T-helper 2 cell treated with Interferon-gamma antibody and Interleukin-4, amounts not matched to agents 5 μg/mL and 100 μg/mL, for 36 hours (primary cell): ENCODE data around the gene MRNIP.

Source experiments
- DNase-seq: peaks from one replicate; pipeline ENCODE4 v3.0.0; 2021; ENCODE audit warnings: low spot score
- H3K27ac Mint-ChIP-seq: one replicate; pipeline ENCODE4 v1.8.0; 2021; ENCODE audit warnings: mild to moderate bottlenecking, mixed read lengths
- H3K27me3 Mint-ChIP-seq: one replicate; pipeline ENCODE4 v1.8.0; 2021; ENCODE audit warnings: low read depth, mixed read lengths
- H3K36me3 Mint-ChIP-seq: one replicate; pipeline ENCODE4 v1.8.0; 2021; ENCODE audit warnings: low read depth, mixed read lengths
- H3K4me1 Mint-ChIP-seq: one replicate; pipeline ENCODE4 v1.8.0; 2021; ENCODE audit warnings: low read depth, mixed read lengths
- H3K4me3 Mint-ChIP-seq: one replicate; pipeline ENCODE4 v1.8.0; 2022; ENCODE audit warnings: mild to moderate bottlenecking, moderate library complexity, mixed read lengths
- H3K9me3 Mint-ChIP-seq: one replicate; pipeline ENCODE4 v1.8.0; 2021; ENCODE audit warnings: mixed read lengths

The MRNIP gene

DNA sequence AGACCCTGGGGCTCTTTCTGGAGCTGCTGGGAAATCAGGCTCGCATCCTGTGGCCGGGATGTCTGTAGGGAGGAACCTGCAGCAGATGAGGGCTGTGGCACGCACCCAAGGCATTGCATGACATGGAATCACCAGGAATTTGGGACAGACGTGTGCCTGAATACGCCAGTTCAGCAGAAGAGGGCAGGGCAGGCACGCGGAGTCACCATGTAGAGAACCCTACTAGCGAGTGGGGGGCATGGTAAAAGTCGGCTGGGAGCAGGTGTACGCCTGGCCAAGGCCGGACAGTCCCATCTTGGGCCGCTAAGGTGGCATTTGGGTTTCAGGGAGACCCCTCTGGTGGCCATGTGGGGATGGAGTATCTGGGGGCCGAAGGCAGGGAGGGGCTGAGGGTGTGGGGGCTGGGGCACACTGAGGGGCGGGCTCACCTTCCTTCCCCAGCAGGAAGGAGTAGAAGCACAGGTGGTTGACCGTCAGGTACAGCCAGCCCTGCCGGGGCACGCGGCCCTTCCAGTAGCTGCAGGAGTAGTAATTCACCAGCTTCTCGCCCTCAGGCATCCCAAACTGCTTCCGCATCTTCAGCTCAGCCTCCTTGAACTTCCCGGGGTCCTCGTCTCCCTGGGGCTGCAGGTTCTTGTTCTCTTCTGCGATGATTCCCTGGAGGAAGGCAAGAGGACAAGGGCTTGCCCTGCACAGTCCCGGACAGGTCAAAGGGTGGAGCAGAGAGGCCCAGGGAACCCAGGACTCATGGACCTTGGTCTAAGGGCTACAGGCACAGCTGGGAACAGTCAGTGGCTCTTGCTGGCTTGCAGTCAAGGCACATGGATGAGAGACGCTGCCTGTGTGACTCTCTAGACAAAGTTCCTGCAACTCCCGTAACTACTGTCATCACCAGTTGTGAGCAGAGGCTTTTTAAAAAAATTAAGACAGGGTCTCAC, 35.6 kb upstream of the MRNIP start:
- H3K36me3 Mint-ChIP-seq = peaks cover 29% of the 10 kb centered on the region
- H3K27ac Mint-ChIP-seq = no peak overlapping the region
- H3K4me1 Mint-ChIP-seq = peaks cover 2% of the 10 kb centered on the region
- no peaks in the 10 kb centered on the region for H3K9me3 Mint-ChIP-seq
- H3K27me3 Mint-ChIP-seq = no peaks in the 10 kb centered on the region
- no peak for DNase-seq
- H3K4me3 Mint-ChIP-seq = no peak overlapping the region

DNA sequence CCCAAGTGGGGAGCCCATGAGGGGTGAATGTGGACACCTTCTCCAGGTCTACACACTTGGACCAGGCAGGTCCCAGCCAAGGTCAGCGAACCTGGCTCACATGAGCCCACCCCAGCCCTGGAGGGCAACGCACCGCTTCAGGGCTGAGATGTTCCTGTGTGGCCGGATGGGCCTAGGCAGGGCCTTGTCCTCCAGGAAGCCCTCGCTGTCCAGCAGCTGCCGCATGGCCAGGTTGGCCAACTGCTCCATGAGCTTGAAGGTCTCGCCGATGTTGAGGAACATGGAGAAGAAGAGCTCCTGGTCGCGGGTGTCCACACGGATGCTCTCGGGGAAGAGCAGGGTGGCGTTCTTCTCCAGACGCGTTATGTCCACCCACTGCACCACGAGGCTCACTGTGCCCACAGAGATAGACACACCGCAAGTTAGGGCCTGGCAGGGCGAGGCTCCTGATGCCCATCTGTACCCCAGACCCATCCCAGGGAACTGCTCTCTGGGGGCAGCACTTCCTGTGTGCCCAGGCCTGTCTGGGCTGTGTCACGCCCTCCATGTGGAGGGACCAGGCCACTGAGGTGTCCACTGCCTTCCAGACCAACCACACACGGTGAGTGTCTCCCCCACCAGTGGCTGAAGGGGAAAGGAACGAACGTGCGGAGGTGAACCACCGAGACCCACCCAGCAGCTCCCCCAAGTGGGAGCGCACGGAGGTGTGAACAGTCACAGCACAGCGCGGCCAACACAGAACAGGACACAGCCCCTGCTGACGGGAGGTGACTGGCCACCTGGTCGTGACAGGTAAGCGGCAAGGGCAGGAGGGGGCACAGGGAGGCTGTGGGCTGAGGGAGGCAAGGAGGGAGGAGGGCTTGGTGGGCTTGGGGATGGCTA, 34.7 kb upstream of the MRNIP start:
- Mint-ChIP-seq H3K4me3 (no peak overlapping the region), H3K27ac (no peak overlapping the region), H3K9me3 (no peaks in the 10 kb centered on the region), H3K36me3 (peaks cover 30% of the 10 kb centered on the region), H3K4me1 (peaks cover 2% of the 10 kb centered on the region), H3K27me3 (no peaks in the 10 kb centered on the region)
- DNase-seq = no peak

DNA sequence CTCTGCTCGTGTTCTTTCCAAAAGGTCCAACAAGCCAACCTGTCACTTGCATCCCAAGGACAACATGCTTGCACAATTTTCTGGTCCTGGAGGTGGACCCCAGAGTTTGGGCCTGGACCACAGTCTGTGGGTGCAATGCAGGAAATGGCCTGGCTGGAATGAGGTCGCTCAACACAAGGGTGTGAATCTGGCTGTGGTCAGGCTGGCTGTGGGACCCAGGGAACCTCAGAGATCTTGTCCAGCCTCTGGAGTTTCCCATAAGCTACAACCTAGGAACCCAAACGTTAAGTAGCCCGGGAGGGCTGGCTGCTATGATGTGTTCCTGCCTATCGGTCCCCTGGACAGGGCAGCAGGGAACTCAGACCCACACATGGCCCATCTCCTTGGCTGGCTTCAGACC, 33.6 kb upstream of the MRNIP start:
- H3K36me3 Mint-ChIP-seq = peaks cover 31% of the 10 kb centered on the region
- H3K4me3 Mint-ChIP-seq = no peak overlapping the region
- DNase-seq = no peak
- H3K27ac Mint-ChIP-seq = no peak overlapping the region
- H3K27me3 Mint-ChIP-seq = no peaks in the 10 kb centered on the region
- no peaks in the 10 kb centered on the region for H3K9me3 Mint-ChIP-seq
- peaks cover 2% of the 10 kb centered on the region for H3K4me1 Mint-ChIP-seq

DNA sequence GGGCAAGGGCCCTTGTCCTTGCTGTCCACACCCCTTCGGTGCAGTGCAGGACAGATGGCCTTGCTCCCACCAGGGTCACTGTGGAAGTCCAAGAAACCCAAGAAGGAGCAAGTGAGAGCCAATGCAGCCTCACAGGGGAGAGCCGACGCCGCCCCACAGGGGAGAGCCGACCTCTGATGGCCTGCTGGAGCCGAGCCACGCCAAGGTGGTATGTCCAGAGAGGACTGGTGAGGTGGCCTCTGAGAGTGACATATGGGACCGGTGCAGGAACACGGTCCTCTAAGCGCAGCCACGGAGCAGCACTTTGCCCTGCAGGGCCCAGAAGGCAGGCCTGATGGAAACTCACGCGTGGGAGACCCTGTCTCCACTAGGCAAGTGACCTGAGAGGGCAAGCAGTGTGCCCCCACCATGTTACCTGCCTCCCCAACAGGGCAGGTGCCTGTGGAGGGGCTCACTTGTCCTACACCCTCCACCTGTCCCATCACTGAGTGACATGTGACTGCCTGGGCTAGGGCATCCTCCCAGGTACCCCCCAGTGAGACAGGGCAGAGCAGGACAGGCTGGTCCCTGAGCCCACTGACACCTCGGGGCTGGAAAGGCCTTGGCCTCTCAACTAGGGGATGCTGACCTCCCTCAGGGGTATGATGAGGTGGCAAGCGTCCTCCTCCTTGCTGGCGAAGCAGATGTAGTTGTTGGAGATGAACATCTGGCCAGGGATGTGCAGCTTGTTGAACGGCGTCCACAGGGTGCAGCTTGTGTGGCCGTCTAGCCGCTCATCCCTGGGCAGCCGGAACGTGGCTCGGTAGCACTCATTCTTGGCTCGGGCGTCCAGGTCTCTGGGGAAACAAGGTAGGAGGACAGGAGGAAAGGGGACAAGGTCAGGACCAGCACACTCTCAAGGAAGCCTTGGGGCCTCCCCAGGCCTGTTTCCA, 32.4 kb upstream of the MRNIP start:
- Mint-ChIP-seq H3K36me3 (peaks cover 43% of the 10 kb centered on the region), H3K4me3 (no peak overlapping the region), H3K4me1 (peaks cover 2% of the 10 kb centered on the region), H3K9me3 (peaks cover 5% of the 10 kb centered on the region), H3K27me3 (no peaks in the 10 kb centered on the region), H3K27ac (no peak overlapping the region)
- DNase-seq = no peak

DNA sequence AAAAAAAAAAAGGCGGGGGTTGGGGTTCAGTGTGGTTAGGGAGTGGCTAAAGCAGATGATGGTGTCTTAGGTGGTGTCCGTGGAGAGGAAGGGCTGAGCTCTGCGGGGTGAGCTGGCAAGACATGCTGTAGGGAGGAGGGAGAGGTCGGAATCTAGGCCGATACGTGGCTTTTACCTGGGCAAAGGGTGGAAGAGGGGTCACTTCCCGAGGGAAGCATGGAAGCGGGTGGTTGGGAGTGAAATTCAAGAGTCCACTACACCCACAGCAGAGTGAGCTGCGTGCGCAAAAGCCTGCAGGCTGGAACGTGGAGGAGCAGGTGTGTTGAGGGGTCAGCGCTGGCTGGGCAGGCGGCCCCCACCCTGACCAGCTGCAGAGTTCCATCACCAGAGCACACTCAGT, 31.3 kb upstream of the MRNIP start:
- Mint-ChIP-seq H3K27ac (no peak overlapping the region), H3K27me3 (no peaks in the 10 kb centered on the region), H3K4me1 (peaks cover 2% of the 10 kb centered on the region), H3K36me3 (peaks cover 49% of the 10 kb centered on the region), H3K9me3 (peaks cover 11% of the 10 kb centered on the region), H3K4me3 (no peak overlapping the region)
- no peak for DNase-seq

DNA sequence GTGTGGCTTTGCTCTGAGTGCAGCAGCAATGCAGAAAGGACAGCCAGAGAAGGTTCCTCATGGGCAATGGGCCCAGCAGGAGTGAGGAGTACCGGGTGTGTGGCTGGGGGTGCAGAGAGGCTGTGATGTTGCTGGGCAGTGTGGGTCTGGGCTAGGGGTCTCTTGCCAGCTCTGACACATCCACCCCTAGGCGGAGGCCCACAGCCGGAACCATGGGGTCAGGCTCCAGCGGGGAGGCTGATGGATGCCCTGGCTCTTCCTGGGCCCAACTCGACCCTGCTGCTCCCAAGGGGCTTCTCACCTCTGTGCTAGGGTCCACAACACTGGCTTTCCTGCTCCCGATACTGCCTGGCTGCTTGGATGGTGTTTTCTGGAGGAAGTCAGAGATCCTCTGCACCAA, 29.2 kb upstream of the MRNIP start:
- H3K27me3 Mint-ChIP-seq = no peaks in the 10 kb centered on the region
- peaks cover 2% of the 10 kb centered on the region for H3K4me1 Mint-ChIP-seq
- DNase-seq = no peak
- peaks cover 29% of the 10 kb centered on the region for H3K9me3 Mint-ChIP-seq
- no peak overlapping the region for H3K4me3 Mint-ChIP-seq
- H3K36me3 Mint-ChIP-seq = peaks cover 65% of the 10 kb centered on the region
- H3K27ac Mint-ChIP-seq = no peak overlapping the region

DNA sequence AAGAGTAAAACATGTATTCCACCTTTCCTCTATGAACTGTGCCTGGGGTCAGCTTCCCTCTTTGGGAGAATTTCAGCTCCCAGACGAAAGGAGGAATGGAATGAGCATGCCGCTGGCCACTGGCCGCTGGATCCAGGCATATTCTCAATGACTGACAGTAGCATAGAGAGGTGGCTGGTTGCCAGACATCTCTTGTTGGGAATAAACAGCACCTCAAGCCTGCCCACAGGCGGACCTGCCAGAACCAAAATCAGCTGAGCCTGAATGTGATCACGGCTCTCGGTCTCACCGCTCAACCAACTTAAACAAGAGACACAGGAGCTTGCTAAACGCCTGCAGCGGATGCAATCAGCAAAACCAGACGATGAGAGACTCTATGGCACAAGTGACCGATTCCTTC, 28.5 kb upstream of the MRNIP start:
- Mint-ChIP-seq H3K27me3 (no peaks in the 10 kb centered on the region), H3K4me3 (no peak overlapping the region), H3K36me3 (peaks cover 70% of the 10 kb centered on the region), H3K27ac (no peak overlapping the region), H3K4me1 (peaks cover 2% of the 10 kb centered on the region), H3K9me3 (peaks cover 35% of the 10 kb centered on the region)
- DNase-seq = no peak

DNA sequence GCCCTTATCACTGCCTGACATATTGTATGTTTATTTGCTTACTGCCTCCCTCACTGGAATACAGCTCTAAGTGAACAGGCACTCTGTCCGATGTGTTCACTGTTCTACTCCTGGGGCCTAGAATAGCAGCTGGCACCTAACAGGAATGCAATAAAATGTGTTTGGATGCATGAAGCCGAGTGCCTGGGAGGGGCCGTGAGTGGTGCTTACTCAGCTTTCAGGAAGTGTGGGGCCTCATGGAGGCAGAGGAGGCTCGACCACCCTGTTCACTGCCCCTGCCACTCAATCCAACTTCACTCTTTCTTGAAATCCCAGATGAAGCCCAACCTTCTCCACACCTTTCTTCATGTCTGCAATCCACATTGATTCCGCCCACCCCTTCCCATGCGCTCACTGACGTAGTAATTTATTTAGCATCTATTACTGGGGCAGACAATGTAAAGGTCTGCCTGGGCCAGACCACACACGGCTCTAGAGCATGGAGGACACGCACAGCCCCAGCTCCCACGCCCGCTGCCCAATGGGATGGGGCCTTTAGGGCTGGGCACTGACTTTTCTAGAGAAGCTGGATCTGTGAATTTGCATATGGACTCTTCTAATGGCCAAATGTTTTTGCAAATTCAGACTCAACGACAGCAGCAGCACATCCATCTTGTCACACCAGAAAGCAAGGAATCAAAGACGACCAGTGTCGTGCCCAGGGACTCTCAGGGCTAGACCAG, 27.7 kb upstream of the MRNIP start:
- Mint-ChIP-seq H3K36me3 (peaks cover 75% of the 10 kb centered on the region), H3K27me3 (no peaks in the 10 kb centered on the region), H3K4me3 (no peak overlapping the region), H3K9me3 (peaks cover 37% of the 10 kb centered on the region), H3K4me1 (peaks cover 2% of the 10 kb centered on the region), H3K27ac (no peak overlapping the region)
- no peak for DNase-seq

DNA sequence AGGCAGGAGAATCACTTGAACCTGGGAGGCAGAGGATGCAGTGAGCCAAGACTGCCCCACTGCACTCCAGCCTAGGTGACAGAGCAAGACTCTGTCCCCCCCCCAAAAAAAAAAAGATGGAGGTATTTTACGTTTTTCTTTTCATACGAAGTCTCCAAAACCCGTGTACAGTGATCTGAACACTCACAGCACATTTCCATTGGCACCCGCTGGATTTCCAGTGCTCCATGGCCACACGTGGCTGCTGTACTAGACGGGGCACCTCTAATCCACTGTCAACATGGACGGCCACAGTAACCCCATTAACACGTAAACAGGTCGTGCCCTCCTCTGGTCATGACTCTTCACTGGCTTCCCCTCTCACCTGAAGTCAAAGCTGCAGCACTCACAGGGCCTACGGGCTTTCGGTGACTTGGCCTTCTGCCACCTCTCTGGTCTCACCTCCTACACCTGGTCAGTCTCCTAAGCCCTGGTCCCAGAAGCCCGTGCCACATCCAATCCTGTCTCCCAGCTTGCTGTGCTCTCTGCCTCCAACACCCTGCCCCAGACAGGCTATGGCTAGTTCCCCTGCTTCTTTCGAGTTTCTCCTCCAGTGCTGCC, 27.0 kb upstream of the MRNIP start:
- DNase-seq = no peak
- Mint-ChIP-seq H3K36me3 (peaks cover 79% of the 10 kb centered on the region), H3K4me3 (no peak overlapping the region), H3K9me3 (peaks cover 37% of the 10 kb centered on the region), H3K27me3 (no peaks in the 10 kb centered on the region), H3K27ac (no peak overlapping the region), H3K4me1 (peaks cover 2% of the 10 kb centered on the region)

DNA sequence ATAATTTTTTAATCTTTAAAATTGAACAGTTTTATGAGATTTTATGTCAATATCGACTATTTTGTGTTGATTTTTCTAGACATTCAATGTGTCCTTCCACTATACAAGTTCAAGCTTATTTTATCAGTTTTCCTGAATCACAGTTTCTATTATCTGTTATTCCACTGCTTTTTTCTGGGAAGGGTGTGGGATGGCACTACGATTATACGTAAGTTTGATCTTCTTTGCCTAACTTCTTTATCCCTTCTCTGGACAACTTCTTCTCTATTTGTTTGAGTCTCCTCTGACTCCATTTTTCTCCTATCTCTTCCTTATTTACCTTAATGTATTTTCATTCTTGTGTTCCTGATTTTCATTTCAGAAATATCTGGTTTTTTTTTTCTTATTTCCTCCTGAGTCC, 24.5 kb upstream of the MRNIP start:
- H3K36me3 Mint-ChIP-seq = peaks cover 63% of the 10 kb centered on the region
- peaks cover 37% of the 10 kb centered on the region for H3K9me3 Mint-ChIP-seq
- no peak for DNase-seq
- H3K4me1 Mint-ChIP-seq = no peaks in the 10 kb centered on the region
- no peak overlapping the region for H3K27ac Mint-ChIP-seq
- no peaks in the 10 kb centered on the region for H3K27me3 Mint-ChIP-seq
- H3K4me3 Mint-ChIP-seq = no peak overlapping the region

DNA sequence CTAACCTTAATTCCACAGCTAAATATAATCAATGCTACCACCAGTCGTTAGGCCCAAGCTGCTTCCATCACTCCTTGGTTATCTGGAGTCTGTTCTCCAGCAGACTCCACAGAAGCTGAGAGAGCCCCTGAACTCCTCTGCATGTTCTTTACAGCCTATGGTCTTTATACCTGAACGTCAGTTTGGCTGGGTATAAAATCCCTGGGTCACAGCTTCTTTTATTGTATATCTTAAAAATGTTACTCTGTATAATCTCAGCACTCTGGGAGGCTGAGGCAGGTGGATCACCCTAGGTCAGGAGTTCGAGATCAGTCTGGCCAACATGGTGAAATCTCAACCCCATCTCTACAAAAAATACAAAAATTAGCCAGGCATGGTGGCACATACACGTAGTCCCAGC, 23.7 kb upstream of the MRNIP start:
- no peak overlapping the region for H3K27ac Mint-ChIP-seq
- no peaks in the 10 kb centered on the region for H3K27me3 Mint-ChIP-seq
- peaks cover 37% of the 10 kb centered on the region for H3K9me3 Mint-ChIP-seq
- DNase-seq = no peak
- H3K4me1 Mint-ChIP-seq = no peaks in the 10 kb centered on the region
- H3K36me3 Mint-ChIP-seq = peaks cover 64% of the 10 kb centered on the region
- no peak overlapping the region for H3K4me3 Mint-ChIP-seq

DNA sequence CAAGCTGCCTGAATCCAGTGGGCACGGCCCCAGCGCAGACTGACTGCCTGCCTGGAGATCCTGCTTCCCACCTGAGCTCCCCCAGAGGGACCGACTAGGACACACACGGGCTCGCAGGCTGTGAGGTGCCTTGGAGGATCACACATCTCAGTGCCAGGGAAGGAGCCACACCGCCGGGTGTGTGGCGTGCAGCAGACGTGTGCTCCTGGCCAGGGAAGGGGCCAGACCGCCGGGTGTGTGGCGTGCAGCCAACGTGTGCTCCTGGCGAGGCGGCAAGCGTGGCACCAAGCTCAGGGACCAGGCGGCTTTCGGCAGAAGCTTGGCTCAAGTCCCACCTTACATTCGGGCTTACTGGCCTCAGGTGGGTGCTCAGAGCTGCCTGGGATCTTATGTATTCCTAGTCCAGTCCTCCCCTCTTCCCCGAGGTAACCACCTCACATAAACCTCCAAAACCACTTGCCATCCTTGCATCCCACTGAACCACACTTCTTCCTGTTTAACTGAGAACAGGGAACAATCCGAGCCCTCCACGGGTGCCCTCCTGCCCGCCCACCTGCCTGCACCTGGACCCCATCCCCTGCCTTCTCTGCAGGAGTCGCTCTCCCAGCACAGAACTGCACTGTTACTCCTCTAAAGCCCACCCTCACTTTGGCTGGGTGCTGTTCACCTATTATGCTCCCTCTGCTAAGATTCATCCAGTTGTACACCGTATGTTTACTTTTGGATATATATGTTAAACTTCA, 22.4 kb upstream of the MRNIP start:
- peaks cover 53% of the 10 kb centered on the region for H3K36me3 Mint-ChIP-seq
- peaks cover 31% of the 10 kb centered on the region for H3K9me3 Mint-ChIP-seq
- H3K4me3 Mint-ChIP-seq = no peak overlapping the region
- no peak overlapping the region for H3K27ac Mint-ChIP-seq
- DNase-seq = no peak
- H3K4me1 Mint-ChIP-seq = no peaks in the 10 kb centered on the region
- no peaks in the 10 kb centered on the region for H3K27me3 Mint-ChIP-seq
